Activated gamma-delta T cell treated with Interleukin-2 at 50 U/mL for 16 hours (primary cell): ENCODE measurements around the gene PRKCB.
"Not testable (repeated sequence)": the region's sequence is repeated elsewhere in the genome, so short reads cannot be mapped to it uniquely, and the experiment has no call there.

Source experiments
- DNase-seq: peaks from one replicate; pipeline ENCODE4 v3.0.0-alpha.2; 2020

Gene PRKCB

DNA sequence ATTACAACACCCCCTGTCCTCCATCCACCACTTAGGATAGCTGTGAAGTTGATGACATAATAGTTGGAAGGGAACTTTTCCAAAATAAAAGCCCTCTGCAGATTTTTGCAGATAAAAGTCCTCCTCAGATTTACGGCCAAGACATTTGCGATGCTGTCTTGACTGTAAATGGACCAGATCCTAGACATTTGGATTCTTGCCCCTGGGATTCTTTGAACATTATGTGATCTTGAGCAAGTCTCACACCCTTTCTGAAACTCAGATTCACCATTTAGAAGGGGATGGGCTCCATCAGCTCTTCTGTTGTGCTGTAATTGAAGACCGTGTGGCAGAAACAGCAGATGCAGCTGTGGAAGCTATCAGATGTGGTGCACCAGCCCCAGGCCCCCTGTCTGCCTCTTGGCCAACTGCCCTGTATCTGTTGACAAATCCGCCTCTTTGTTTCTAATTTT, 266.5 kb downstream of the PRKCB start:
- DNase-seq, result no peak

DNA sequence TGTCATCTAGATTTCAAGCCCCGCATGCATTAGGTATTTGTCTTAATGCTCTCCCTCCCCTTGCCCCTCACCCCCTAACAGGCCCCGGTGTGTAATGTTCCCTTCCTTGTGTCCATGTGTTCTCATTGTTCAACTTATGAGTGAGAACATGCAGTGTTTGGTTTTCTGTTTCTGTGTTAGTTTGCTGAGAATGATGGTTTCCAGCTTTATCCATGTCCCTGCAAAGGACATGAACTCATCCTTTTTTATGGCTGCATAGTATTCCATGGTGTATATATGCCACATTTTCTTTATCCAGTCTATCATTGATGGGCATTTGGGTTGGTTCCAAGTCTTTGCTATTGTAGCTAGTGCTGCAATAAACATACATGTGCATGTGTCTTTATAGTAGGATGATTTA, 269.7 kb downstream of the PRKCB start:
- DNase-seq, result not testable (repeated sequence)

DNA sequence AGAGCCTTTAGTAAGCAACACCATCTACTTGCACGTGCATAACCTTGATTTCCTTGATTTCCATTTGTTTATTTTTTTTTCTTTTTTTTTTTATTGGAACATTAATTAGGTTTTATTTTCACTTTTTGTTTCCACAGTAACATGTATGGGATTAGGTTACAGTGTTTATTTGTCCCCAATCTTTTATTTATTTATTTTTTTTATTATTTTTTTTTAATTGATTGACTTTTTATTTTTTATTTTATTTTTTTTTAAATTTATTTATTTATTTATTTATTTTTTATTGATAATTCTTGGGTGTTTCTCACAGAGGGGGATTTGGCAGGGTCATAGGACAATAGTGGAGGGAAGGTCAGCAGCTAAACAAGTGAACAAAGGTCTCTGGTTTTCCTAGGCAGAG, 272.3 kb downstream of the PRKCB start:
- DNase-seq, result not testable (repeated sequence)

DNA sequence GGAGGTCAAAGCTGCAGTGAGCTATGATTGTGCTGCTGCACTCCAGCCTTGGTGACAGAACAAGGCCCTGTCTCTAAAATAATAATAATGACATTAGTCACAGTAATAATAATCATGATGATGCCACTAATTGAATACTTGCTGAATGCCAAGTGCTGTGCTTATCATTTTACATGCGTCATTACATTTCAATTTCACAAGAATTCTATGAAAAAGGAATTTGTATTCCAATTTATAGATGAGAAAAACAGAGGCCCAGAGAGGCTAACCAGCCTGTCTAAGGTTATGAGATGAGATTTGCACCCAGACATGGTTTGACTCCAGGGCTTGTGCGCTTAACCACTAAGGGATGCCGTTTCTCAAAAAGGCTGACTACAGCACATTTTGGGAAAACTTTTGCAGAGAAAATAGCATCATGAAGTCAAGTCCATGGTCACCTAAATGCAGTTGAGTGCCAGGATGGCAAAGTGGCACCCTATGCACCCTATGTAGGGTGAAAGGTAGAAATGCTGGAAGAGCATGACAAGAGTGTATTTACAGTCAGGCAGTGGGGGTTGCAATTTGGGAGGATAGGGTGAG, 276.0 kb downstream of the PRKCB start:
- DNase-seq, result no peak

DNA sequence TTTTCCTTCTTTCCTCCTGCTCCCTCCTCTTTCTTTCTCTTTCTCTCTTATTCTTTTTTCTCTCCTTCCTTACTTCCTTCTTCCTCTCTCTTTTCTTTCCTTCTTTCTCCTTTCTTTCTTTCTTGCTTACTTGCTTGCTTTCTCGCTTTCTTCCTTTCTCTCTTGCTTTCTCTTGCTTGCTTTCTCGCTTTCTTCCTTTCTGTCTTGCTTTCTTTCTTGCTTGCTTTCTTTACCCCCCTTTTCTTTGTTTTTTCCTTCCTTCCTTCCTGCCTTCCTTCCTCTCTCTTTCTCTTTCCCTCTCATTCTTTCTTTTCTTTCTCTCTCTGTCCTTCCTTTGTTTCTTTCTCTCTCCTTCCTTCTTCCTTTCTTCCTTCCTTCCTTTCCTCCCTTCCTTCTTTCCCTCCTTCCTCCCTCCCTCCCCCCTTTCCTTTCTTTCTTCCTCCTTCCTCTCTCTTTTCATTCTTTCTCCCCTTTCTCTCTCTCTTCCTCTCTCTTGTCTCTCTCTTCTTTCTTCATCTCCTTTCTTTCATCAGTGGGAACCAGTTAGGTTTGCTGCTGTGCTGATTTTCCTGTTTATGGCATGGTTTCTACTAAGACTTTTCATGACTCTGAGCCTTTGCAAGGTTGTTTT, 277.4 kb downstream of the PRKCB start:
- no peak for DNase-seq

DNA sequence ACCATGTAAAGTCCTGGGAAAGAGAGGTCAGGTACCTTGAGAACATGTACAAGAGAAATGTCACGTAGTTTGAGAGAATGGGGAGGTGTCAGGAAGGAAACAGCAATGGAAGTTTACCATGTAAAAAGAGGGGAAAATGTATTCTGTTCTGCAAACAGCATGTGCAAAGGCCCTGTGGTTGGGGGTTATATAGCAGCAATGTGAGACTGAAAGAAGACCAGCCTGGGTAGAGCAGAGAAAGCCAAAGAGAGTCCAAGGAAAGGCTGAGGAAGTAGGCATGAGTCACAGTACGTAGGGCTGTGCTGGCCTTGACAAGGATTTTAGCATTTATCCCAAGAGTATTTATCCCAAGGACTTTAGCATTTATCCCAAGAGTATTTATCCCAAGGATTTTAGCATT, 279.1 kb downstream of the PRKCB start:
- DNase-seq, result no peak

DNA sequence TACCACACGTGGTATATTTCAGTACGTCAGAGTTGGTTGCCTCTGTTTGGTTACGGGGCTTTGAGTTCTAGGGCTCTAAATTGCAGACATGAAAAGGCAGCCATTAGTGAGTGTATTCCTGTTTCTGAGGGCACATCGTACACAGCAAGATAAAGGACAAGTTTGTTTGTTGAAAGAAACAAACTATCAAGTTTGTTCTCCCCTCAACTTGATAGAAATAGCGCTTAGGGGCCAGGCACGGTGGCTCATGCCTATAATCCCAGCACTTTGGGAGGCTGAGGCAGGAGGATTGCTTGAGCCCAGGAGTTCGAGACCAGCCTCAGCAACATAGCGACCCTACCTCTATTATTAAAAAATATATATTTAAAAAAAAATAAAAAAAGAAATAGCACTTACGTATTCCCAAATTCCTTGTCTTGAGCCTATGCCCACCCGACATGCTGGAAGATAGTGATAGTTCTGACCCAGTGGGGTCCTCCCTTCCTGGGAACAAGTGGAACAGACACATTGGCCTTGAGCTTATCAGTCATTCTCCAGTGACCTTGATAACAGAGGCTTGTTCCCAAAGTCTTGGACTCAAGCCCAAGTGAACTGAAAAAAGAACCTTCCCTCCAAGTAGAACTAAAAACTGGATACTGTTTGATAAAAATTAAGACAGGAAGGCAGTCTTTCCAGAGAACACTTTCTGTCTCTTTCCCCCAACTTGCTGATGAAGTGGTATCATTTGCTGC, 280.4 kb downstream of the PRKCB start:
- no peak for DNase-seq

DNA sequence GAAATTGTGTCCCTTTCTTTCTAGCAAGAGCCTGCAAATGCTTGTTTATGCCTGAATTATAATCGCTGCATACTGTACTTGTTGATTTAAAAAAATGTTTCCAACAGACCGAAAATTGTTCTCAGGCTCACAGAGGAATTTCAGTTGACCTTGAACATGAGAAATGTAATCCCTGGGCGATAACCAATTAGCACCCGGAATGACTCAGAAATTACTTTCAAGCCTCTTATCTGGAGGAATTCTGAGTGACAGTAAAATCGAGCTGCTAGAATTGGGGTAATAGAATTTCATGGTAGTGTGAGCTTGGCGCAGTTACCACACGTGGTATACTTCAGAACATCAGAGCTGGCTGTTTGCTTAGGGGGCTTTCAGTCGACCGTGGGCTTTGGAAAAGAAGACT, 281.2 kb downstream of the PRKCB start:
- no peak for DNase-seq

DNA sequence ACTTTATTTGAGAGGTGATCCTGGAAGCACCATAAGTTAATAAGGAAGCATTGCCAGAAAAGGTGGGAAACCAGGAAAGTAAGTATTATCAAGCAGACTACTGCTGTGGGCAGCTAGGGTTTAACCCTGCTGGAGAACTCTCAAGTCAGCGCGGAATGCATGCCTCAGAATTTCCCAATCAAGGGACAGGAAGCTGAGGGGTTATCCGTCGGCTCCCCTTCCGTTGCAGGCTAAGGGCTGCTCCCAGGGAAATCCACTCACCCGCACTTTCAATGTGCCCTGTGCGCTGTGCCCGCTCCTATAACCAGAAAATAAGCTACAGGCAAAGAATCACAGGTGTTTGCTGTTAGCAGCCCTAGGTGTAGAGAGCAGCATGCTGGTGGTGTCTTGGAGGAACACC, 281.9 kb downstream of the PRKCB start:
- no peak for DNase-seq

DNA sequence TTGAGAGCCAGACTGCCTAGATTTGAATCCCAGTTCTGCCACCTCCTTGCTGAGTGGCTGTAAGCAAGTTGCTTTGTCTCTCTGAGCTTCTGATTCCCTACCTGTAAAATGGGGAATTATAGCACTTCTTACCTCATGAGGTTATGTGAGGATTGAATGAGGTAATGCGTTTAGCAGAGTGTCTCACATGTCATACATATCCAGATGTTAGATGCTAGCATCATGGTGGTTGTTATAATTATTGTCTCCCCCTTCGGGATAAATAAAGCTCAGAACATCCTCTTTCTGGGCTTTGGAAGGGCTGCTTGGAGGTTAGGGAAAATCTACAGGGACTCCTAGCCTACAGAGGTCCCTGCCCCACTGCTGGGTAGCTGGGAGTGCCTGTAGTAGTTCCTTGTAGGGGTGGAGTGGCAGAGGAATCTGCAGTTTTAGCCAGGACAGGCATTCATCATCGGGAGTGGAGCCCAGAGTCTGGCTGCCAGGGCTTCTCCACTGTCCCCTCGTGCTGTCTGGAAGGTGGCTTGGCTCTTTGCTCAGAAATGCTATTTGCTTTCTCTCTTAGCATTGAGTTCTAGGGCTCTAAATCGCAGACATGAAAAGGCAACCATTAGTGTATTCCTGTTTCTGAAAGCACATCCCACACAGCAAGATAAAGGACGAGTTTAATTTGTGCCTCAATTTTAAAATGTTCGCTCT, 282.5 kb downstream of the PRKCB start:
- DNase-seq, result no peak

DNA sequence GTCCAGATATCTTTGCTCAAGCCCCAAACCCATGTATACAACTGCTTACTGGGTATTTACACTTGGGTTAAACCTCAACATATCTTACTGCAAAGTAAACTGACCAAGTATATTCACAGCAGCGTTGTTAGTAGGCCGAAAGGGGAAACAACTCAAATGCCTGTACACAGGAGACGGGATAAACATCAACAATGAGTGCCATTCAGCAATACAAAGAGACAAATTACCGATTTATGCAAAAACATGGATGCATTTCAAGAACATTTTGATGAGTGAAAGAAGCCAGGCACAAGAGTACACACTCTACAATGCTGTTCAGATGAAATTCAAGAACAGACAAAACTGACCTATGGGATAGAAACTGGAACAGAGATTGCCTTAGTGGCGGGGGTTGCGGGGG, 284.0 kb downstream of the PRKCB start:
- DNase-seq, result no peak

DNA sequence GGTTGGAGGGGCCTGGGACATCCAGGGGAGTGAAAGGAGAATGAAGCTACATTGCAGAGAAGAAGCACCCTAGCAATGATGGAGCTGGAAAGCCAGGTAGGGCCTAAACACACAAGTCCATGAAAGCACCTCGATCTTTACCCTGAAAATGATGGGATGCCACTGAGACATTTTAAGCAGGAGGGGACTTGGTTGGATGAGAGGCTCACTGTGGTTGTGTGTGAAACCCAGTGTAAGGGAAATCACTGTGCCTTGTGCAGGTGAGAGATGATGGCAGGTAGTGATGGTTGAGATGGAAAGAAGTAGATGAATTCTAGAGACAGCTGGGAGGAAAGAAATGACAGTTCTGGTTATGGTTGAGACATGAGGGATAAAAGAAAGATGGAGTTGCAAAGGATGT, 287.5 kb downstream of the PRKCB start:
- DNase-seq, result no peak

DNA sequence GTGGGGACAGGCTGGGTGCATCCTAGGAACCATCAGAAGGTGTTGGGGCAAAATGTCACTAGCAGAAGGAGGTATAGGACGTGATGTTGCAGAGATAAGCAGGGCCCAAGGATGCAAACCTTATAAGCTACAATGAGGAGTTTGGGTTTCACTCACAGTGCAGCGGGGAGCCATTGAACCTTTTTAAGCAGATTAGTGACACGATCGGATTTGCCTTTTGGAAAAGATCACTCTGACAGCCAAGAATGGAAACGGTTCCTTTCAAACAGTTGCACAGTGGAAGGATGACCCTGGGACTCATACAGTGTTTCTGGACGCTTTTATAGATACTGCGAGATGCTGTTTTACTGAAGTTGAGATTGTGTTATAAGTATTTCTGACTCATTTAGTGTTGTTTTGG, 288.5 kb downstream of the PRKCB start:
- DNase-seq, result no peak

DNA sequence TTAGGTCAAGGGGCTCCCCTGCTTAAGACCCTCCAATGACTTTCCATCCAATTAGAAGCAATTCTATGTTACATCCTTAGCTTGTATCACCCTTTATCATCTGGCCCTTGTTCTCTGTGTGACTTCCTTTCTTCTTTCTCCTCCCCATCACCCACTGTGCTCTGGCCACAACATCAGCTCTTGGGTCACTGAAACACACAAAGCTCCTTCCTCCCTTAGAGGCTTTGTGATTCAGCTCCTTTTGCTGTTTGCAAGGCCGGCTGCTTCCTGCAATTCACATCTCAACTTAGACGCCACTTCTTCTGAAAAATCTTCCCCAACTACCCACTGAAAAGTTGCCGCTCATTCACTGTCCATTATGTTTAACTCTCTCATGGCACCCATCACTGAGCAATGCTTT, 289.4 kb downstream of the PRKCB start:
- DNase-seq, result no peak

DNA sequence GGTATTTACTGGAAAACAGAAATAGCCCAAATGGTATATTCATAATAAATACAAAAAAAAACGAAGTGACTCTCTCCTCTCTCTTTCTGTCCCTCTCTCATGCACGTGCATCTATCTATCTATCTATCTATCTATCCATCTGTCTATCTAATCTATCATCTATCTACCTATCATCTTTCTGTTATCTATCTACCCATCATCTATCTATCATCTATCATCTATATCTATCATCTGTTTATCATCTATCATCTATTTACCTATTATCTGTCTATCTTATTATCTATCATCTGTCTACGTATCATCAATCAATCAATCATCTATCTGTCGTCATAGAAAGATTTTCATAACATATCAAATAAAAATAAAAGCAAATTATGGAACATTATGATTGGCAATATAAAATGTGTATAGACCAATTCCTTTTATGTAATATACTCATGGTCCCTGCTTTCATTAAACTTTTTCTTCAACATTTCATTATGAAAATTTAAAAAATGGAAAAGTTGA, 293.7 kb downstream of the PRKCB start:
- no peak for DNase-seq

DNA sequence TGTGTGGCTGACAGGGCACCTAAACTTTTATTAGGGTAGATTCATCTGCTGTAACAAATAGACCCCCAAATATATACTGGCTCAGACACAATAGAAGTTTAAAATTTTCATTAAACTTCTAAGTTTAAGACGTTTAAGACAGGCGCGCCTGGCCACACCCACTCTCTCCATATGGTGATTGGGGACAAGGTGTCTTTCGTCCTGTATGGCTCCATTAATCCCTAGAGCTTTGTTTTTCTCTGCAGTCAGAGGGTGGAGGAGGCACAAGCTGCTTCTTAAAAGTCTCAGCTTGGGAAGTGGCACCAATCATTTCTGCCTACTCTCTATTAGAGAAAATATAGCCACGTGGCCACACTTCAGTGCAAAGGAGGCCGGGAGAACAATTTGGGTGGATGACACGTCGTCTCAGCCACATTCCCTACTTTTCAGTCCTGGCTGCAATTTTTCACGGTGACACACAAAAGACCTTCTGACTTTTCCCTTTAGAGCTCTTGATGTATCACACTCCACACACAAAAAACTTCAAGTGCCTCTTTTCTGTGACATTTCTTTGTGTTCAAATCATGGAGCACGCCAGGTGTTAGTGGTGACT, 294.8 kb downstream of the PRKCB start:
- DNase-seq, result no peak

DNA sequence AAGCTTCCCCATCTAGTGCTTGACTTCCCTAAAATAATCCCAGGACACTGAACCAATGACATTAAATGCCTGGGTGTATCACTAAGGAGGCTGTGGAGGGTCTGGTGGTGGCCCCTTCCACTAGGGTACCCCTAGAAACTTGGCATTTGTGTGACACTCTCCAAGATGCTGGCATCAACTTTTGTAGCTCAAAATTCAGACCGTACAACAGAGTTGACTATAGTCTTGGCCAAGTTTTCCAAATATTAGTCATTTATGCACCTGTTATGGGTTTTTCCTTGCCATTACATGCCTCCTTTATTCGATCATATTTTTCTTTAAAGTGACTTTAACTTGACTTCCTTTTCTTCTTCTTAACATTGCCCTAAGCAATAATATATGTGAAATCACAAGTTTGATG, 295.5 kb downstream of the PRKCB start:
- DNase-seq, result no peak

DNA sequence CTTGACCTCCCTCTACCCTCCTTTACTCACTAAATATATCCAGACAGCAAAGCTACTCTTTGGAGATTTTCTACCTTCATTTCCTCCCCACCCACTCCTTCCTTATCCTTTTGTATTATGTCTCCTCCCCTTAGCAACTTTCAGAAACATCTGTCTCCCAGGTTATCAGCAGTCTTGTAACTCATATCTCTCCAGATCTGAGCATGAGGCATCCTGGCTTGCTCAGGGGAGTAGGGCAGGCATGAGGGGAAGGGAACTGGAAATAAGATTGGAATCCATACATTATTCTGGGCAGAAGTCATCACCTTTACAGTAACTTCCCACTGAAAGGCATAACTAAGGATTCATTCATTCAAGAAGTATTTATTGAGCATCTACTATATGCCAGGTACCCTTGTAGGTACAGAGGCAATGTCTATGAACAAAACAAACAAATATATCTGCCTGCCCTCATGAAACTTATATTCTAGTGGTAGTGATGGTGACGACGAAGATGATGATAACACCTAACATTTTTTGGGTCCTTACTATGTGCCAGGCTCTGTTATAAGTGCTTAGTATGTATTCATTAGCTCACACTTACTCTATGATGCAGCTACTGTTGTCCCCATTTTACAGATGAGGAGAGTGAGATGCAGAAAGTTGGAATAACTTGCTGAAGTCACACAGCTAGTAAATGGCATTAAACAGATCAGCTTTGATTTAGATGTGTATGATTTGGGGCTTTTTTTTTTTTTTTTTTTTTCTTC, 296.4 kb downstream of the PRKCB start:
- DNase-seq, result no peak

DNA sequence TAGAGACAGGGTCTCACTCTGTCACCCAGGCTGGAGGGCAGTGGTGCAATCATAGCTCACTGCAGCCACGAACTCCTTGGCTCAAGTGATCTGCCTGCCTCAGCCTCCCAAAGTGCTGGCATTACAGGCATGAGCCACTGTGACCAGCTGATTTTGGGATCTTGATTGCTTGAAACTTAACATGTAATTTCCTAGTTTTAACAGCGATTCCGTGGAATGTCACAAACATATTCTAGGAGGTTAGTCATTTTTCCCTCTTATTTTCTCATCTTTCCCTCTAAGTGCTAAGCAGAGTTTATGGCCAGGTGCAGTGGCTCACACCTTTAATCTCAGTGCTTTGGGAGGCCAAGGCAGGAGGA, 297.0 kb downstream of the PRKCB start:
- no peak for DNase-seq

DNA sequence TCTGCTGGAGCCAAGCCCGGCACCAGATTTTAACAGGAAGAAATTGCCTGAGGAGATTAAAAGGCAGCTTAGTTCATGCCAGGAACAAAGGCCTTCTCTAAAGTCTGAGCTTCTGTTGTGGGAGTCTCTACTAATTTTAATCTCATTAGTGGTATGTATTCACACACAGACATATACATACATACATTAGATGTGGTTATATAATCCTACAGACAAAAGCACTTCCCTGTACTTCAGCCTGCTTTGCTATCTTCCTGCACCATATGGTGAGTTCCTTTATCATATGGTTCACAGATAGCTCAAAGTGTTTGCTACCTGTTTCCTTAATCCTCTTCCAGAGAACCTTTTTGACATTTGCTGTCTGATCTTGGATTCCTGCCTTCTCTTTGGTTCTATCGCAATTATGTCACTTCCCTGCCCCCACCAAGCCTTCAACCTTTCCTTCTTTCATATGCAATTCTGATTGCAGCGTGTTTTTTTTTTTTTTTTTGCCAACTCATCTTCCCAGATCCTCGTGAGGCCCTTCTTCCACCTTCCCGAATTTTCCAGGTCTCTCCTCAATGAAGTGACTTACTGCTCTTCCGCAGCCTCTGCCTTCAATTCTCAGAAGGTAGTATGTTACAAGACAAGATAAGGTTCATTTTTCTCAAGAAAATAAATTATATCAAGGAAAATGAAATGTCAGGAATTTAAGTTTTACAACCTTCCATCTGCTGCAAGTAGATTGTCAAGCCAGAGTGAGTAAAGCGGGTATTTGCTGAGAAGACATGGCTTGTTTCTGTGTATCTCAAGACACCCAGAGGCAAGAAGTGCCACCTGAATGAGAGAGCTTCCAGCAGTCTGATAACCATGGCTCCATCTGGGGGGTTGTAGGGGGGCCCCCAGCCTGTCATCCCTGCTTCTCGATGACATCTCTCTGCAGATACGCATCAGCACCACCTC, 300.1 kb downstream of the PRKCB start:
- DNase-seq, result no peak

DNA sequence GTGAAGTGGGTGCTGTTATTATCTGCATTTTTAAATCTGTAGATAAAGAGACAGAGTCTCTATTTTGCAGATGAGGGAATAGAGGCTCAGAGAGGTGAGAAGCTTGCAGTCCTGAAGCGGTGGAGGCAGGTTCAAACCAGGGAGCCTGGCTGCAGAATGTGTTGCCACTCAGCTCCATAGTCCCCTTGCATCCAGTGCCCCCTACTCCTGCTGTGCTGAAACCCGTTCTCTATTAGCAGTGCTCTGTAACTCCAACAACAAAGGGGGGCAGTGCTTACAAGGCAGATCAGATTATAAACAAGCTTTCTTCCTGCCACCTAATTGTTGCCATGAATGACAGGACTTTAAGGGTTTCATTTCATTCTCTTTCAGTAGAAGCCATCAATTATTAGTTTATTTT, 302.2 kb downstream of the PRKCB start:
- DNase-seq, result no peak
